Neural crest cell (in vitro differentiated cells): ENCODE measurements around the gene TRAF6. TPM values are rescaled to one million over a fixed set of nuclear protein-coding genes. Genes with fewer than 3 reads are reported as not detected.
"Not testable (repeated sequence)": the region's sequence is repeated elsewhere in the genome, so short reads cannot be mapped to it uniquely, and the experiment has no call there.

Experiments used
- DNase-seq: peaks from one replicate; pipeline ENCODE4 v3.0.0; 2021; ENCODE audit warnings: low read depth, mixed read lengths, low spot score
- H3K27ac Mint-ChIP-seq: one replicate; pipeline ENCODE4 v1.8.0; 2021; ENCODE audit warnings: mild to moderate bottlenecking, mixed read lengths; ENCODE audit not compliant: unreplicated experiment
- H3K27me3 Mint-ChIP-seq: 2 replicates; pipeline ENCODE4 v1.8.0; 2021; ENCODE audit warnings: low read depth, mild to moderate bottlenecking, mixed read lengths
- H3K36me3 Mint-ChIP-seq: 2 replicates; pipeline ENCODE4 v1.8.0; 2021; ENCODE audit warnings: low read depth, mild to moderate bottlenecking, mixed read lengths
- H3K4me1 Mint-ChIP-seq: 2 replicates; pipeline ENCODE4 v1.8.0; 2021; ENCODE audit warnings: mixed read lengths
- H3K4me3 Mint-ChIP-seq: one replicate; pipeline ENCODE4 v1.8.0; 2021; ENCODE audit warnings: mild to moderate bottlenecking, mixed read lengths
- H3K9me3 Mint-ChIP-seq: 2 replicates; pipeline ENCODE4 v1.8.0; 2021; ENCODE audit warnings: mixed read lengths
- total RNA-seq: library from RNA; stranded (reverse); gene quantifications from 2 replicates; pipeline ENCODE4 v1.2.1, GENCODE V29; 2021
- TF ChIP-seq, protein P1 (sequence below): fragments of 200-600 bp; sonication (generic); conservative IDR thresholded peaks from 2 replicates; pipeline ENCODE4 v1.5.0; 2021; ENCODE audit warnings: antibody characterized with exemption, mild to moderate bottlenecking

The TRAF6 gene
- total RNA-seq, 1 donor from 2014 or later, result 12.9 TPM

DNA sequence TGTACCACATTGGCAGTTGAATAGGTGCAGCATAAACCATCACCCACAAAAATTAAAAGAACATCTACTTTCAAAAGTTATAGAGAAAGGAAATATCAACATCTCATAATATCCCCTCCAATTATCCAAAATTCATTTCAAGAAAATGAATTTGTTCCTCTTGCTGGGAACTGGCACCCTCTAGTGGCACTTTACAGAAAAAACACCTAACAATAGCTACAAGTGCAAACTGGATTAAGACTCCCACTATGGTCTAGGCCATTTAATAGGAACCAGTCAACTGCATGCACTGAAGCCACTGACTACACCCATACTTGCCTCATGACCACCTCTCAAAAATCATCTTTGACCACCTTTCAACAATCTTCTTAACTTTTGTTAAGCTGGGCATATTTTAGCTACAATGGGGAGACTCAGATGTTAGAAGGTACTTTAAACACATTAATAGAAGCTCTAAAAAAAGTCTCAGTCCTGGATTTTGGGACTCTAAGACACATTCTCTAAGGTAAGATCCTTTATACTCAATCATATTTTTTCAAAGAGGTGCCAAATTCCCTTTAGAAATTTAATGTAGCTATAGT, 17.3 kb downstream of the TRAF6 start:
- H3K27me3 Mint-ChIP-seq, result no peaks in the 10 kb centered on the region
- H3K36me3 Mint-ChIP-seq, result no peaks in the 10 kb centered on the region
- no peak overlapping the region for H3K27ac Mint-ChIP-seq
- no peaks in the 10 kb centered on the region for H3K4me1 Mint-ChIP-seq
- TF ChIP-seq, protein P1, sequence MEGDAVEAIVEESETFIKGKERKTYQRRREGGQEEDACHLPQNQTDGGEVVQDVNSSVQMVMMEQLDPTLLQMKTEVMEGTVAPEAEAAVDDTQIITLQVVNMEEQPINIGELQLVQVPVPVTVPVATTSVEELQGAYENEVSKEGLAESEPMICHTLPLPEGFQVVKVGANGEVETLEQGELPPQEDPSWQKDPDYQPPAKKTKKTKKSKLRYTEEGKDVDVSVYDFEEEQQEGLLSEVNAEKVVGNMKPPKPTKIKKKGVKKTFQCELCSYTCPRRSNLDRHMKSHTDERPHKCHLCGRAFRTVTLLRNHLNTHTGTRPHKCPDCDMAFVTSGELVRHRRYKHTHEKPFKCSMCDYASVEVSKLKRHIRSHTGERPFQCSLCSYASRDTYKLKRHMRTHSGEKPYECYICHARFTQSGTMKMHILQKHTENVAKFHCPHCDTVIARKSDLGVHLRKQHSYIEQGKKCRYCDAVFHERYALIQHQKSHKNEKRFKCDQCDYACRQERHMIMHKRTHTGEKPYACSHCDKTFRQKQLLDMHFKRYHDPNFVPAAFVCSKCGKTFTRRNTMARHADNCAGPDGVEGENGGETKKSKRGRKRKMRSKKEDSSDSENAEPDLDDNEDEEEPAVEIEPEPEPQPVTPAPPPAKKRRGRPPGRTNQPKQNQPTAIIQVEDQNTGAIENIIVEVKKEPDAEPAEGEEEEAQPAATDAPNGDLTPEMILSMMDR, result peak; percentile 90
- no peaks in the 10 kb centered on the region for H3K9me3 Mint-ChIP-seq
- H3K4me3 Mint-ChIP-seq, result no peak overlapping the region
- peak; percentile 16 for DNase-seq

GRCh38 chr11:36490026-36490806, 19.9 kb downstream of the TRAF6 start:
- Mint-ChIP-seq H3K4me3 (no peak overlapping the region), H3K36me3 (no peaks in the 10 kb centered on the region), H3K9me3 (no peaks in the 10 kb centered on the region), H3K4me1 (no peaks in the 10 kb centered on the region), H3K27me3 (no peaks in the 10 kb centered on the region), H3K27ac (no peak overlapping the region)
- TF ChIP-seq, protein P1, result no peak
- no peak for DNase-seq

DNA sequence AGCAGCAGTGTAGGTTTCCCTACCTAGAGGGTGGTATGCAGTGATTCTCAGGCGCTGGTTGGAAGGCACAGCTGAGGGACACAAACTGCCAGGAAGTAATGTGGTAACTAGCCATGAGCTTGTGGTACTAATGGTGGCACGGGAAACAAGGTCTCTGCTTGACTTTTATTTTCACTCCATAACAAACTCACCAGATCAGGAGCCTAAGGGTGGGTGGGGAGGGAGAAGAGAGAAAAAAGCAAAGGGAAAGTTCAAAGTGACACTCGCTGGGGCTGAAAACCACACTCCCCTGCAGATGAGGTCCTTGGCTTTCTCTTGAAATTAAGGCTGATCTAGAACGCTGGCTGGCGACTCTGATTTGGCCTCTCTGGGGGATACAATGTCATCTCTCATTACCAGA, 22.0 kb downstream of the TRAF6 start:
- TF ChIP-seq, protein P1, result no peak
- H3K36me3 Mint-ChIP-seq, result peaks cover 5% of the 10 kb centered on the region
- no peak overlapping the region for H3K4me3 Mint-ChIP-seq
- no peaks in the 10 kb centered on the region for H3K27me3 Mint-ChIP-seq
- DNase-seq, result no peak
- no peak overlapping the region for H3K27ac Mint-ChIP-seq
- H3K9me3 Mint-ChIP-seq, result no peaks in the 10 kb centered on the region
- H3K4me1 Mint-ChIP-seq, result no peaks in the 10 kb centered on the region

GRCh38 chr11:36487619-36488018, 22.5 kb downstream of the TRAF6 start:
- no peaks in the 10 kb centered on the region for H3K4me1 Mint-ChIP-seq
- TF ChIP-seq, protein P1, result no peak
- H3K27me3 Mint-ChIP-seq, result no peaks in the 10 kb centered on the region
- peaks cover 6% of the 10 kb centered on the region for H3K36me3 Mint-ChIP-seq
- H3K4me3 Mint-ChIP-seq, result no peak overlapping the region
- H3K9me3 Mint-ChIP-seq, result no peaks in the 10 kb centered on the region
- H3K27ac Mint-ChIP-seq, result no peak overlapping the region
- DNase-seq, result no peak

- no peak overlapping the region for H3K4me3 Mint-ChIP-seq
- no peaks in the 10 kb centered on the region for H3K9me3 Mint-ChIP-seq
- no peak overlapping the region for H3K27ac Mint-ChIP-seq
- no peaks in the 10 kb centered on the region for H3K4me1 Mint-ChIP-seq
- TF ChIP-seq, protein P1, result no peak
- H3K36me3 Mint-ChIP-seq, result peaks cover 6% of the 10 kb centered on the region
- DNase-seq, result no peak
- H3K27me3 Mint-ChIP-seq, result no peaks in the 10 kb centered on the region
Measured at GRCh38 chr11:36485298-36486002, 24.6 kb downstream of the TRAF6 start.

DNA sequence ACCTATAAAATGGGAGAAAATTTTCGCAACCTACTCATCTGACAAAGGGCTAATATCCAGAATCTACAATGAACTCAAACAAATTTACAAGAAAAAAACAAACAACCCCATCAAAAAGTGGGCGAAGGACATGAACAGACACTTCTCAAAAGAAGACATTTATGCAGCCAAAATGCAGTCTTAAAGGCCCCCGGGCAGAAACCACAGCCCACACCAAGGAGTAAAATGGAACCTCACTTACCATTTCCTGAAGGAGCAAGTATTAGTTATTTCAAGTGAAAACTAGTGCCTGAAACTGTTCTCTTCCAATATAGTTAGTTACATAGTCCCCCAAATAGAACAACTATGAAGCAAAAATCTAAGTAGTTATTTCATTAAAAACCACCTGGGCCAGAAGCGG, 27.0 kb downstream of the TRAF6 start:
- H3K9me3 Mint-ChIP-seq, H3K27me3 Mint-ChIP-seq, H3K27ac Mint-ChIP-seq: not testable (repeated sequence)

More for the DNA sequence above, 27.0 kb downstream of the TRAF6 start:
- DNase-seq, H3K4me3 Mint-ChIP-seq, H3K4me1 Mint-ChIP-seq, H3K36me3 Mint-ChIP-seq: not testable (repeated sequence)
